HG02970 (cell line): ENCODE results near the gene JMY.

Source experiments
- ATAC-seq: cut with Tn5 transposase; IDR thresholded peaks from one replicate; pipeline ENCODE4 v1.9.1; 2021; ENCODE audit warnings: mild to moderate bottlenecking, moderate library complexity, moderate number of reproducible peaks; ENCODE audit not compliant: unreplicated experiment, low FRiP score

Gene JMY

GRCh38 chr5:79285285-79285684 is 49.4 kb downstream of the JMY start:
- no peak for ATAC-seq

- no peak for ATAC-seq
Observed at GRCh38 chr5:79285833-79286232, 49.9 kb downstream of the JMY start.

- no peak for ATAC-seq
Observed at GRCh38 chr5:79287380-79287779, 51.4 kb downstream of the JMY start.

GRCh38 chr5:79287907-79288306 is 52.0 kb downstream of the JMY start:
- ATAC-seq: no peak

GRCh38 chr5:79295029-79295428 is 59.1 kb downstream of the JMY start:
- no peak for ATAC-seq

GRCh38 chr5:79297661-79298060 is 61.7 kb downstream of the JMY start:
- ATAC-seq: no peak

- ATAC-seq: no peak
Observed at GRCh38 chr5:79301046-79301712, 65.2 kb downstream of the JMY start.

GRCh38 chr5:79302454-79302853 is 66.5 kb downstream of the JMY start:
- no peak for ATAC-seq

GRCh38 chr5:79305706-79306105 is 69.8 kb downstream of the JMY start:
- ATAC-seq: no peak

- no peak for ATAC-seq
Observed at GRCh38 chr5:79318935-79319614, 83.1 kb downstream of the JMY start.

GRCh38 chr5:79329453-79329852 is 93.5 kb downstream of the JMY start:
- ATAC-seq: no peak

GRCh38 chr5:79330071-79330470 is 94.1 kb downstream of the JMY start:
- ATAC-seq: no peak

GRCh38 chr5:79333852-79334557 is 98.1 kb downstream of the JMY start:
- ATAC-seq: no peak

GRCh38 chr5:79346420-79346824 is 110.5 kb downstream of the JMY start:
- ATAC-seq: no peak

- no peak for ATAC-seq
Observed at GRCh38 chr5:79349047-79349446, 113.1 kb downstream of the JMY start.

GRCh38 chr5:79349881-79350280 is 114.0 kb downstream of the JMY start:
- no peak for ATAC-seq

- no peak for ATAC-seq
Observed at GRCh38 chr5:79357398-79357797, 121.5 kb downstream of the JMY start.
